Karpas-422 (cell line): ENCODE results near the gene C5orf15. TPM values are rescaled to one million over a fixed set of nuclear protein-coding genes. Genes with fewer than 3 reads are reported as not detected.
A peak's percentile ranks its signal among the peaks of the same experiment; 100 is the strongest.
"Not testable (repeated sequence)": the region's sequence is repeated elsewhere in the genome, so short reads cannot be mapped to it uniquely, and the experiment has no call there.

Experiments used
- DNase-seq: peaks from one replicate; pipeline ENCODE4 v3.0.0-alpha.2; 2015
- H2AFZ ChIP-seq: fragments of 200-600 bp; sonication (generic); 2 replicates; pipeline ENCODE4 v1.6.1; 2014; ENCODE audit warnings: antibody characterized with exemption, low read length, mixed read lengths
- H3K27ac ChIP-seq: fragments of 200-600 bp; sonication (generic); 2 replicates; pipeline ENCODE4 v1.5.1; 2014; ENCODE audit warnings: mild to moderate bottlenecking, low read length, moderate library complexity
- H3K27me3 ChIP-seq: fragments of 200-600 bp; sonication (generic); 2 replicates; pipeline ENCODE4 v1.6.1; 2014; ENCODE audit warnings: low read length, mixed read lengths
- H3K36me3 ChIP-seq: fragments of 200-600 bp; sonication (generic); 2 replicates; pipeline ENCODE4 v1.6.1; 2014; ENCODE audit warnings: low read length, mixed read lengths; ENCODE audit not compliant: insufficient read depth
- H3K4me1 ChIP-seq: fragments of 200-600 bp; sonication (generic); 2 replicates; pipeline ENCODE4 v1.6.1; 2014; ENCODE audit warnings: mild to moderate bottlenecking, low read length, mixed read lengths
- H3K4me2 ChIP-seq: fragments of 200-600 bp; sonication (generic); 2 replicates; pipeline ENCODE4 v1.6.1; 2014; ENCODE audit warnings: low read length, low read depth, mild to moderate bottlenecking; ENCODE audit not compliant: poor library complexity, severe bottlenecking
- H3K4me3 ChIP-seq: fragments of 200-600 bp; sonication (generic); 2 replicates; pipeline ENCODE4 v1.5.1; 2014; ENCODE audit warnings: mild to moderate bottlenecking, antibody characterized with exemption, low read length, mixed read lengths
- H3K79me2 ChIP-seq: fragments of 200-600 bp; sonication (generic); 2 replicates; pipeline ENCODE4 v1.6.1; 2014; ENCODE audit warnings: mild to moderate bottlenecking, low read length, mixed read lengths
- H3K9ac ChIP-seq: fragments of 200-600 bp; sonication (generic); 2 replicates; pipeline ENCODE4 v1.6.0; 2014; ENCODE audit warnings: low read length
- H3K9me2 ChIP-seq: fragments of 200-600 bp; sonication (generic), shearing (Covaris generic); replicated peaks from 2 replicates; pipeline ENCODE4 v1.6.0; 2014; ENCODE audit warnings: mild to moderate bottlenecking, low read length, moderate library complexity; ENCODE audit not compliant: insufficient read depth
- H3K9me3 ChIP-seq: fragments of 300-700, 200-600 bp; sonication (generic); 2 replicates; pipeline ENCODE4 v1.6.1; 2014; ENCODE audit warnings: low read length, mixed read lengths
- H4K20me1 ChIP-seq: fragments of 200-600 bp; sonication (generic); 2 replicates; pipeline ENCODE4 v1.6.1; 2014; ENCODE audit warnings: mild to moderate bottlenecking, antibody characterized with exemption, low read length, low read depth; ENCODE audit not compliant: insufficient read depth
- total RNA-seq: library from RNA; depleted of rRNA; stranded (reverse); fragments of >200 nt; shearing (Covaris generic); gene quantifications from 2 replicates; pipeline ENCODE4 v1.2.3, GENCODE V29; 2014; ENCODE audit warnings: low replicate concordance

Gene C5orf15
- total RNA-seq, 1 experiment from 2014 or later, result 57.4 TPM

DNA sequence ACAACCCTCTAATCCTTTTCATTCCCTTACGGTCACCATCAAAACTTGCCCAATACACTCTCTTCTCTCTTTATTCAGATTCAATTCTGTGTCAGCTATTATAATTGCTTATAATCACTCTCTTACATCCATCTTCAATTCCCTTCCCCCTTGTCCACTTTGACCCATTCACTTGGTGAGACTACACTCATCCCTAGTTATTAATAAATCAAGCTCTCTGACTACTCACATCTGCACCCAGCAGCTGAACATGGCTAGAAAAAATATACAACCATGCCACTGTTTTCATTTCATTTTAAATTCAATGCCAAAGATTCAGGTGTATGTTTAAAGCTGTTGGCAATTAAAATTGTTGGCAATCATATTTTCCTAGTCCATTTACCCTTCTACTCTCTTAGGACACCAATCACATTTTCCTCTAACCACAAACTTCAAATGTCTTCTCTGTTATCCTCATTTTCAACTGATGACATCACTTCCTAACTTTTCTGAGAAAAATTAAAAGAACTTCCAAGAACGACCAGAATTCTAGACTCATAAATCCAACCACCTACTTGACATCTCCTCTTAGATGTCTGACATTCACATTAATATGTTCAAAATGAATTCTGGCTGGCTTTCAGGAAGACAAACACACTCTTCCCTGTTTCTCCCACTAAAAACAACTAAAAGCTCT is 5.5 kb downstream of the C5orf15 start:
- H3K4me1 ChIP-seq, result peaks cover 34% of the 10 kb centered on the region
- no peak overlapping the region for H3K9ac ChIP-seq
- H3K9me3 ChIP-seq, result no peaks in the 10 kb centered on the region
- H3K4me3 ChIP-seq, result no peak overlapping the region
- no peak overlapping the region for H2AFZ ChIP-seq
- no peaks in the 10 kb centered on the region for H4K20me1 ChIP-seq
- no peaks in the 10 kb centered on the region for H3K27me3 ChIP-seq
- peaks cover 80% of the 10 kb centered on the region for H3K79me2 ChIP-seq
- H3K9me2 ChIP-seq, result no peaks in the 10 kb centered on the region
- peaks cover 12% of the 10 kb centered on the region; the same call in 1 of the 2 replicates for H3K36me3 ChIP-seq
- no peak overlapping the region for H3K4me2 ChIP-seq
- no peak overlapping the region for H3K27ac ChIP-seq
- no peak for DNase-seq

DNA sequence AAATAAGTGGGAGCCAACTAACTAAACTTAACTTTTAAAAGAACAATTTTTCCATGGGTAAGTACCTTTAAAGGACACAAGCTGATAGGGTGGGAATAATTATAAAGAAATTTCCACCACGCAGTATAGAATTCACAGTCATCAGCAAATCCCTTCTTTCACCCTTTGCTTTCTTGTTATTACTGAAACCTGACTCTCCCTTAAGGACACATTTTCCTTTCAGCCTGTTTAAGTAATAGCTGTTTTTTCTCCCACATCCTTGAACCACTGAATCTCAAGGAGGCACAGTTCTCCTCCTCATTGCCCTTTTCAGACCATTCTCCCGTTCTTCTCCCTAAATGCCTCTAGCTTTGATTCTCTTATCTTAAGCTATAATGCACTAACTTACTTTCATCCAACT is 6.3 kb downstream of the C5orf15 start:
- no peak overlapping the region for H2AFZ ChIP-seq
- peaks cover 12% of the 10 kb centered on the region; the same call in 1 of the 2 replicates for H3K36me3 ChIP-seq
- no peaks in the 10 kb centered on the region for H3K9me2 ChIP-seq
- H3K27ac ChIP-seq, result no peak overlapping the region
- peaks cover 33% of the 10 kb centered on the region for H3K4me1 ChIP-seq
- H3K9ac ChIP-seq, result no peak overlapping the region
- no peak overlapping the region for H3K4me3 ChIP-seq
- H4K20me1 ChIP-seq, result no peaks in the 10 kb centered on the region
- no peak overlapping the region for H3K4me2 ChIP-seq
- no peak for DNase-seq
- H3K79me2 ChIP-seq, result peaks cover 72% of the 10 kb centered on the region
- H3K9me3 ChIP-seq, result no peaks in the 10 kb centered on the region
- H3K27me3 ChIP-seq, result no peaks in the 10 kb centered on the region

DNA sequence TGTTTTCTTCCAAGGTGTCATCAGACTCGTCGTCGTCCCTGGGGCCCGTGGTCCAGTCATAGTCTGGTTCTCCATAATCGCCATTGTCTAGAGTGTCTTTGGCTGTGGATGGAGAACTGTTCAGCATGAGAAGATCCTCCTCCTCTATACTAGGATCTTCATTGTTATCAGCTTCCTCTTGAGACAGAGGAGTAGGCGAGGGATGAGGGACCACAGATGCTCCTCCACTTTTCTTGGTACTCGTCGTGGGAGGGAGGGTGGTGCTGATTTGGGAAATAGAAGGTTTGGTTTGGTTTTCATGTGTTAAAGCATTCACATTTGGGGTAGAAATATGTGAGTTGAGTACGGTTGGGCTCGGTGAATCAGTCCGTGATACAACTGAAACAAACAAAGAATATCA is 8.8 kb downstream of the C5orf15 start:
- no peak overlapping the region for H3K4me2 ChIP-seq
- H3K79me2 ChIP-seq, result peaks cover 47% of the 10 kb centered on the region
- H3K9ac ChIP-seq, result no peak overlapping the region
- no peaks in the 10 kb centered on the region for H3K27me3 ChIP-seq
- H2AFZ ChIP-seq, result no peak overlapping the region
- H3K9me3 ChIP-seq, result no peaks in the 10 kb centered on the region
- H4K20me1 ChIP-seq, result no peaks in the 10 kb centered on the region
- no peak for DNase-seq
- H3K4me3 ChIP-seq, result no peak overlapping the region
- peaks cover 24% of the 10 kb centered on the region; the same call in 1 of the 2 replicates for H3K36me3 ChIP-seq
- peaks cover 25% of the 10 kb centered on the region for H3K4me1 ChIP-seq
- H3K9me2 ChIP-seq, result no peaks in the 10 kb centered on the region
- H3K27ac ChIP-seq, result no peak overlapping the region

DNA sequence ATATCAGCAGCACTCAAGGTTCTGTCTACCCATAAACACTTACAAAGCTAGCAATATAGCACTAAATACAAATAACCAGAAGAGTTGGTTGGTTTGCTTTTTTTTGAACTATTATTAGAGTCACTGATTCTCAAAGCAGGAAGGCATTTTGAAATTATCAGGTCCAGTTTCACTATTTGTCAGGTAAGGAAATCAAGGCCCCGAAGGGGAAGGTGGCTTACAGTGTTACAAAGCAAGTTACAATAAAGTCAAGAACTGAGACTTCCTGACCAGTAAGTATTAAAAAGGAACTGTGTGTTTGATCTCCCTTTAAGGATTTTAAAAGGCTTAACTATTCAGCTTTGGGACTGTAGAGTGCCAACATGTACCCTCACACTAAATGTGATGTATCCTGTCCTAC is 10.8 kb downstream of the C5orf15 start:
- H3K4me3 ChIP-seq, result no peak overlapping the region
- no peaks in the 10 kb centered on the region for H3K27me3 ChIP-seq
- no peak for DNase-seq
- H3K4me1 ChIP-seq, result peaks cover 23% of the 10 kb centered on the region
- H3K9me3 ChIP-seq, result no peaks in the 10 kb centered on the region
- 0 out of 2 replicates have a peak overlapping the region, but pooled peaks have one; percentile 13 for H3K27ac ChIP-seq
- H2AFZ ChIP-seq, result no peak overlapping the region
- no peaks in the 10 kb centered on the region for H3K9me2 ChIP-seq
- H3K79me2 ChIP-seq, result peaks cover 26% of the 10 kb centered on the region
- H3K36me3 ChIP-seq, result peaks cover 24% of the 10 kb centered on the region; the same call in 1 of the 2 replicates
- no peaks in the 10 kb centered on the region for H4K20me1 ChIP-seq
- no peak overlapping the region for H3K4me2 ChIP-seq
- H3K9ac ChIP-seq, result no peak overlapping the region

DNA sequence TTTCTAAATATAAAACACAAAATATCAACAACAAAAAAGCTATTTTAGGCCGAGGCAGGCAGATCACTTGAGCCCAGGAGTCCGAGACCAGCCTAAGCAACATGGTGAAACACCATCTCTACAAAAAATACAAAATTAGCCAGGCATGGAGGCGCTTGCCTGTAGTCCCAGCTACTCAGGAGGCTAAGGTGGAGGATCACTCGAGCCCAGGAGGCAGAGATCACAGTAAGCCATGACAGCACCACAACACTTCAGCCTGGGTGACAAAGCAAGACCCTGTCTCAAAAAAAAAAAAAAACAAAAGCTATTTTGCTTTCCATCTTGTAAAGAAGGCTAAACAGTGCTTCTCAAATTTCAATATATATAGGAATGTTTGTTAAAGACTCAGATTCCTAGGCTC is 11.3 kb downstream of the C5orf15 start:
- Histone ChIP-seq H3K4me3 (no peak overlapping the region), H3K4me2 (no peak overlapping the region)

DNA sequence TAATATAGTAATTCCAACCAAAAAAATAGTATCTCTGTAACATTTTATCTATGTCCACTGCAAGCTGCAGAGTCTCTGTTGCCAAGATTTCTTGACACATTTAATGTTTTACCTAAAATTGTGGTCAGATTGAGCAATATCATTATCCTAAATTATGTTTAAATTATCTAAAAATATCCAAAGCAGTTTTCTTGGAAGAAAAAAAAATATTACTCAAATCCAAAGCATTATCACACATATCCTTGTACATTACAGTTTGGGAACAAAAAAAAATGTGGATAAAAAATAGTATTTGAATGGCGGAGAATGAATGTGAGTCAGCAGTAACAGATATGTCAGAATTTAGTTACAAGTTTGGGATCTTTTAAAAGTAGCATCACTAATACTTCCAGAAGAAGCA is 12.2 kb downstream of the C5orf15 start:
- H2AFZ ChIP-seq, H3K4me3 ChIP-seq, H3K4me2 ChIP-seq, H3K9ac ChIP-seq, H3K9me2 ChIP-seq, H3K9me3 ChIP-seq, H4K20me1 ChIP-seq, H3K27ac ChIP-seq, DNase-seq, H3K27me3 ChIP-seq: not testable (repeated sequence)
- Histone ChIP-seq H3K36me3 (peaks cover 24% of the 10 kb centered on the region; the same call in 1 of the 2 replicates), H3K79me2 (peaks cover 15% of the 10 kb centered on the region), H3K4me1 (peaks cover 19% of the 10 kb centered on the region)

More for the DNA sequence above, 11.3 kb downstream of the C5orf15 start:
- no peaks in the 10 kb centered on the region for H3K9me2 ChIP-seq
- peaks cover 19% of the 10 kb centered on the region for H3K4me1 ChIP-seq
- H3K27me3 ChIP-seq, result no peaks in the 10 kb centered on the region
- no peak overlapping the region for H3K27ac ChIP-seq
- H3K9ac ChIP-seq, result no peak overlapping the region
- H2AFZ ChIP-seq, result no peak overlapping the region
- no peaks in the 10 kb centered on the region for H3K9me3 ChIP-seq
- H3K36me3 ChIP-seq, result peaks cover 24% of the 10 kb centered on the region; the same call in 1 of the 2 replicates
- DNase-seq, result no peak
- no peaks in the 10 kb centered on the region for H4K20me1 ChIP-seq
- H3K79me2 ChIP-seq, result peaks cover 21% of the 10 kb centered on the region

DNA sequence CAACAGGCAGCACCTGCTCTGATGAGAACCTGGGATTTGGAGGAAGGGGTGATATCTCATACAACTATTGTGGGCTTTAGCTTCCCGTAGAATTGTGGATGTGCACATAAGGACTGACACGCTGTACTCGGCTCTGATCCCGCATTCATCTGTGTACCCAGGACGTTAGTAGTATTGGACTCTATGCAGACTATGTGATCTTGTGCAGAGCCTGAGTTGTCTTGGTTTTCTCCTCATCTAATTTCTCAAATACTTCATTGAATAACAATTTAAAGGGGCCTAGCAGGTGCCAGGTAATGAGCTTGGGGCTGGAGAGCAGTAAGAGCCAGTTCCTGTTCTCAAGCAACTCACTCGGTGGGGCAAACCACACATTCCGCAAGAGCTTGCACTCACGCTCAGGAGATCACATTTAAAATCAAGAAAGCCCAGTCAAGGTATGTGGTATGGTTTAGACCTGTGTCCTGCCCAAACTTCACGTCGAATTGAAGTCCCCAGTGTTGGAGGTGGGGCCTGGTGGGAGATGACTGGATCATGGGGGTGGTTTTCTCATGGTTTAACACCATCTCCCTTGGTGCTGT is 14.8 kb downstream of the C5orf15 start:
- Histone ChIP-seq H3K79me2 (no peaks in the 10 kb centered on the region), H3K36me3 (peaks cover 16% of the 10 kb centered on the region; the same call in 1 of the 2 replicates), H3K4me1 (peaks cover 6% of the 10 kb centered on the region), H2AFZ (no peak overlapping the region), H3K4me2 (no peak overlapping the region), H3K4me3 (no peak overlapping the region), H3K9me2 (no peaks in the 10 kb centered on the region), H3K27ac (no peak overlapping the region), H4K20me1 (no peaks in the 10 kb centered on the region), H3K27me3 (no peaks in the 10 kb centered on the region), H3K9ac (no peak overlapping the region), H3K9me3 (no peaks in the 10 kb centered on the region)
- DNase-seq, result no peak

DNA sequence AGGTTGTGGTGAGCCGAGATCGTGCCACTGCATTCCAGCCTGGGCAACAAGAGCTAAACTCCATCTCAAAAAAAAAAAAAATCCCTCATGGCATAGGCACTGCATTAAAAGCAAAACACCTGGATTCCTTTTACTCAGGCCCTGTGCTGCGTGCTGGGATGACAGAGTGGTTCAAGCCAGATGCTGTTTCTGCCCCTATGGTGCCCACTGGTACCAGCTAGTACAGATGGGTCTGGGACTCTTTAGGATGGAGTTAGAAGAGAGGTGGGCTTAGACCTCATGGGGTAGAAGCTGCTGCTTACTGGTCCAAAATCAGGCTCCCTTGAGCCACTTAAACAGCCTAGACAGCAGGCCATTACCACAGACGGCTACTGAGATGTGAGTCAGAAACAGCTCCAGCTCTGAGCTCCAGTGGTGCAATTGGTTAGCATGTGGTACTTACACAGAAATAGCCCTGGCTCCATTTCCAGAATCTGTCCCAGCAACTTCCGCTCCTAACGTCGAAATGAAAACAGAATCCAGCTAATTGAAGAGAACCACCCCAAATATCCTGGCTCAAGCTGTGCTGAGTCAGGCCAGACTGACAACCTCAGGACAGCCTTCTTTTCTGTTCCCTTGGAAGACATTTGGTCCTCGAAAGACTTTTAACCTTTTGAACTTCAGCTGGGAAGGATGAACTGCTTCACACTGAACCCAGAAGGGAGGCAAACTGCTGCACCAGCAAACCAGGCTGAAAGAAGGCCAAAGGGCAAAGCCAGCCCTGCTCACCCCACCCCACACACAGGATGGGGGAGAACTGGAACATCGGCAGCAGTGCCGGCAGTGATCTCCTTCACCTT is 15.5 kb downstream of the C5orf15 start:
- H3K79me2 ChIP-seq, result no peaks in the 10 kb centered on the region
- no peaks in the 10 kb centered on the region for H4K20me1 ChIP-seq
- H3K4me1 ChIP-seq, result peaks cover 4% of the 10 kb centered on the region
- H2AFZ ChIP-seq, result no peak overlapping the region
- no peaks in the 10 kb centered on the region for H3K27me3 ChIP-seq
- peaks cover 15% of the 10 kb centered on the region; the same call in 1 of the 2 replicates for H3K36me3 ChIP-seq
- no peak for DNase-seq
- no peak overlapping the region for H3K4me3 ChIP-seq
- no peaks in the 10 kb centered on the region for H3K9me2 ChIP-seq
- no peaks in the 10 kb centered on the region for H3K9me3 ChIP-seq
- H3K4me2 ChIP-seq, result no peak overlapping the region
- H3K9ac ChIP-seq, result no peak overlapping the region
- no peak overlapping the region for H3K27ac ChIP-seq
